ENCODE measurements around the gene BICRA.

- TF ChIP-seq CTCF (optimal IDR thresholded peaks at IDR 0.05 in 1 of 3, IDR thresholded peaks at IDR 0.05 in 1 of 3, conservative IDR thresholded peaks at IDR 0.05 in 1 of 3; ENCODE audit: extremely low read depth in 1 of 3, insufficient read depth in 2 of 3, low read length in 3 of 3), result no peak
- TF ChIP-seq EZH2 (IDR thresholded peaks at IDR 0.05; ENCODE audit: low read length), result no peak
Observed at GRCh38 chr19:47572635-47573034, 36.3 kb upstream of the BICRA start.

All from keratinocyte (primary cell).